Effector CD8-positive, alpha-beta T cell (primary cell): ENCODE measurements around the gene GDF9.
"Not testable (repeated sequence)": the region's sequence is repeated elsewhere in the genome, so short reads cannot be mapped to it uniquely, and the experiment has no call there.

Experiments used
- DNase-seq: peaks from one replicate; lab custom pipeline; 2025; lab: John Stamatoyannopoulos, UW

Gene GDF9

DNA sequence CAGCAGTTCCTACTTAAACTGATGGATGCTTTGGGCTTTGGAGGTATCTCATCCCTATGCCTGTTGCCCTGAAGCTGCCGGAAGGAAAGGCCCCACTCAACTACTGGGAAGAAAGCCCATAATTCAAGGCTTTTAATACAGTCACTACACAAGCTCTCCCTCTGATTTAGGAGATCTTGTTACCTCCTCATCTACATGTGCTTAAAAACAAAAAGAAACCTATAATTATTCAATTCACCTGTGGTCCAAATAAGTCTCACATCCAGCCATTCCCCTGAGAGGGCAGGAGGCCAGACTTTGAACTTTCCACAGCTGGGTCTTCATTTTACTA, 6.5 kb upstream of the GDF9 start:
- DNase-seq, result no peak

- DNase-seq, result no peak
Observed at GRCh38 chr5:132871459-132872284, 5.4 kb upstream of the GDF9 start.

DNA sequence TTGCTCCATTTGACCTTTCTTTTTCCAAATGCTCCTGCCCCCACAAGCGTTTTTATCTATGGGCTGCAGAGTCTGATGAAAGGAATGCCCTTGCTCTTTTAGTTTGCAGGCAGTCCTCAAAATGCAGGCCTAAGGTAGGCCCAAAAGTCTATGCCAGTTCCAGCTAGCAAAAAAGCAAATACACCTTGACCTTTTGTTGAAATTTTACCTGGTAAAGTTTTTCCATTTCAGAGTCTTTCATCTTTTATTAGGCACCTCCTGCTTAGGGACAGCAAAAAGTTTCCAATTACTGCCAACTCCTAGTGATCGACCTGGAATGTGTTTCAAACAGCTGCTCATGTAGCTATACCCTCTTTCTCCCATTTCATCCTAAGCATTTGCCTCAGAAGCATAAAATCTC, 4.5 kb upstream of the GDF9 start:
- DNase-seq, result no peak

GRCh38 chr5:132868754-132869153, 2.5 kb upstream of the GDF9 start:
- DNase-seq, result no peak

GRCh38 chr5:132867046-132867451, 780 bp upstream of the GDF9 start:
- no peak for DNase-seq

DNA sequence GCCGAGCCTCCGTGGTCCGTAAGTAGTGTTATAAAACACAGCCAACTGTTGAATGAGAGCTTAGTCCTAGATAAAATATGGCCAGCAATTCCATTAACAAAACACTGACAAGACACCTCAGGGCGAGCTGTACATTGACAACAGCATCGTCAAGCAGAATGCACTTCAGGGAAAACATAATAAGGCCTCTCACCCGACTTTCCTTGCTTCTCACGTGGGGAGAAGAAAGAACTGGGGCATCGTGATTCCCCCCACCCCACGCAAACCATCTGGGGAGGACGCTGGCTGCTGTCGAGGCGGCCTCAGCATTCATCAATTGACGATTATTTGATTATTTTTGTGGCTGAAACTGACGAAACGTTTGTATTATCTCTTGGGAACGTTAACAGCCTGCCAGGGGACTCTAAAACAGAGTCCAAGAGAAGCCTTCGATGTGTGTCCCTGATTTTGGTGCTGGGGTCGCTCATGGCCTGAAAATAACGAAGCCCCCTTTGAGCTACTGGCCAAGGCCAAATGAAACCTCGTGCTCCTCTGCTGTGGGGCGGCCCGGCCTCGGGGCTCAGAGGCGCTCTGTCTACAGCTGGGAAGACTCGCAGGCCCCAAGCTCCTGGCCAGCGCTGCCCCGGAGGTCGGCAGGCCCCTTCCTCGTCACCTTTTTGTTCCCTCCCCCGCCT, 464 bp downstream of the GDF9 start:
- DNase-seq, result no peak

GRCh38 chr5:132860742-132861141, 5.5 kb downstream of the GDF9 start:
- DNase-seq, result no peak

- no peak for DNase-seq
Observed at GRCh38 chr5:132859889-132860437, 6.3 kb downstream of the GDF9 start.

DNA sequence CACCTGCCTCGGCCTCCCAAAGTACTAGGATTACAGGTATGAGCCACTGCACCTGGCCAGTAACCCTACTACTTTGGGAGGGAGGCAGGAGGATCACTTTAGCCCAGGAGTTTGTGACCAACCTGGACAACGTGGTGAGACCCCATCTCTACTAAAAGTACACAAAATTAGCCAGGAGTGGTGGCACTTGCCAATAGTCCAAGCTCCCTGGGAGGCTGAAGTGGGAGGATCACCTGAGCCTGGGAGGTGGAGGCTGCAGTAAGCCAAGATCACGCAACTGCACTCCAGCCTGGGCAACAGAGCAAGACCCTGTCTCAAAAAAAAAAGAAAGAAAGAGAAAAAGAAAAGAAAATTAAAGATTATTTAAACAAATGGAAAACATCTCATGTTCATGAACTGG, 10.3 kb downstream of the GDF9 start:
- no peak for DNase-seq

DNA sequence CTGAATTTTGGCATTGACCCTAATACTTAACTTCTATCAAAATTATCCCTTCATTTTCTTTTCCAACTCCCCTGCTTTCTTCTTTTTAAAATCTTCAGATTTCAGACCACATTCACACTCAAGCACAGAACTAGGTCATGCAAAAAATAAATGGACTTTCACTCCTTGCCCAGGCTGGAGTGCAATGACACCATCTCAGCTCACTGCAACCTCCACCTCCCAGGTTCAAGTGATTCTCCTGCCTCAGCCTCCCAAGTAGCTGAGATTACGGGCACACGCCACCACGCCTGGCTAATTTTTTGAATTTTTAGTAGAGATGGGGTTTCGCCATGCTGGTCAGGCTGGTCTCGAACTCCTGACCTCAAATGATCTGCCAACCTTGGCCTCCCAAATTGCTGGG, 11.3 kb downstream of the GDF9 start:
- DNase-seq, result not testable (repeated sequence)

GRCh38 chr5:132854301-132854700, 12.0 kb downstream of the GDF9 start:
- DNase-seq, result no peak

DNA sequence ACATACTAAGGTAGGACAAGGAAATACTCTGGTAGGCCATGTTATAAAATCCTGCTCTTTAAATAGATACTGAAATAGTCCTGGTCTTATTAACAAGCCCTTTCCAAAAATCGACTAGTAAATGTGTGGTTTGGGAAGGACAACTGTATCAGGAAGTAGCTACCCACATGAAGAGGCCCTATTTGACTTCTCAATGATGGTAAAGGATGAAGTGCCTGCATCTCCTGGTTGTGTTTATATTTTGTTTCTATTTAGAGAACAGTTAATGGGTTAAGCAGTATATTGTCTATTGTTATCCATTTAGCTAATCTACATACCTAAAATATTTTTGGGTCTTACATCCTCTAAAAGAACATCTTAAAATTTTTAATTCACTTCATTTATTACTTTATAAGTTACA, 12.5 kb downstream of the GDF9 start:
- no peak for DNase-seq

- no peak for DNase-seq
Observed at GRCh38 chr5:132853323-132853722, 12.9 kb downstream of the GDF9 start.

- DNase-seq, result no peak
Observed at GRCh38 chr5:132850066-132850465, 16.2 kb downstream of the GDF9 start.

- no peak for DNase-seq
Observed at GRCh38 chr5:132849347-132849746, 16.9 kb downstream of the GDF9 start.

DNA sequence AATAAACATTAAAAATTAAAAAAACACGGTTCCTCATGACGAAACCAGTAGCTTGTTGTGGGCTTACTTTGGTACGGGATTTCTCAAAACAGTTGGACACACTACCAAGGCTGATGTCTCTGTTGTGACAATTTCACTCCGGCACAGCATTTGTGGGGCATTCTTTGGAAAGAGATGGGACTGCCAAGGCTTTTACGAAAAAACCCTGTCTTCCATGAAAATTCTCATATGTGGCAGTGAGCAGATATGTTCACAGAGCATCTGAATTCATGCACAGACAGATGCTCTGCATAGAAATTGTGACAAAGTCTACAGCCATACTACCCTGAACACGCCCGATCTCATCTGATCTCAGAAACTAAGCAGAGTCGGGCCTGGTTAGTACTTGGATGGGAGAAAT, 18.0 kb downstream of the GDF9 start:
- DNase-seq, result no peak

GRCh38 chr5:132841305-132841704, 25.0 kb downstream of the GDF9 start:
- no peak for DNase-seq

- no peak for DNase-seq
Observed at GRCh38 chr5:132840896-132841295, 25.4 kb downstream of the GDF9 start.

GRCh38 chr5:132840313-132840712, 26.0 kb downstream of the GDF9 start:
- DNase-seq, result no peak

- no peak for DNase-seq
Observed at GRCh38 chr5:132839426-132840301, 26.6 kb downstream of the GDF9 start.

DNA sequence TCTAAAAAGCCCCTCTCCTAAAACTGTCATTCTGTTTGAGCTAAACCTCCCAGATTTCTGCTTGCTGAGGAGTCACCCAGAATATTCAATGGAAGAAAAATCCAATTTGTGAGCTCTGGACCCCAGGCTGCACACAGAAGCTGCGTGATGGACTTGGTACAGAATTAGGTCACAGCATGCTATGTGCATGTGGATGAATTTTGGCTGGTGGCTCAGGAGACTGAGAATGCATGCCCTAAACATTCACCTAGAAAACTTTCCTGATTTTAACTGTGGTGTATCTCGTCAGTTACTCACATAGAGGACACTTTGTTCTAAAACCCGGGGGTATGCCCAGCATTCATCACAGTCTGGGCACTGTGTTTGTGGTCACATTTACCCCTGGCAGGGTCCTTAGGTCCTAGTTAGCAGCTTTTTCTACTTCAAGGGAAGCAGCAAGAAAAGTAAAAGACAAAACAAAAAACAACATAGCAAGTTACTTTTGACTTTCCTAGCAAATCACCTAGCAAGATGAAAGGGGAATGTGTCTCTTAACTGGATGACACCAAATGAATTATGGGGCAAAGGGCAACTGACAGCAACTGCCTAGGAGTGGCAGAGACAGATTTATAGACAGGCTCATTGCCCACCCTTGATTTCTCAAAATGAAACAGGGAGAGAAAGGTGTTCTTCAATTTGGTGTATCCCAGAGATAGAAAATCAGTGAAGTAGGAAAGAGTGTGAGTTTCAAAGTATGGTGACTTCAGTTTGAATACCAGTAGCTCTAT, 27.6 kb downstream of the GDF9 start:
- DNase-seq, result no peak

DNA sequence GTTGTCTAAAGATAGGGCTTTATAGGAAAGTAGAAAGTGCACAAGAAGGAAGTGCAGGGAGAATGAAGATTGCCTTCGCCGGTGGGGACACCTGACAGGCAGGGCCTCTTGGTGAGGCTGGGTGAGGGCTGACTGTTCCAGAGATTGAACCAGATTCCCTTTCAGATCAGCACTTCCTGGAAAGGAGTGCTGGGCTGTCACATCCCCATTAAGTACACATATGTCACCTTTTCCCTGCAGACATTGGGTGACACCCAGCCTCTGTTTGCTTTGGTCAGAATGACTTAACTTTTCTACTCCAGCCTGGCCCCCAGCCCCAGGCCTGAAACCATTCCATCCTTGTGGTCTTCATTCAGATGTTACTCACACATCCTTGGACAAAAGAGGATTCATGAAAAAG, 28.4 kb downstream of the GDF9 start:
- DNase-seq, result no peak
